ENCODE results near the gene SEC11A.
A peak's percentile ranks its signal among the peaks of the same experiment; 100 is the strongest.

The SEC11A gene

DNA sequence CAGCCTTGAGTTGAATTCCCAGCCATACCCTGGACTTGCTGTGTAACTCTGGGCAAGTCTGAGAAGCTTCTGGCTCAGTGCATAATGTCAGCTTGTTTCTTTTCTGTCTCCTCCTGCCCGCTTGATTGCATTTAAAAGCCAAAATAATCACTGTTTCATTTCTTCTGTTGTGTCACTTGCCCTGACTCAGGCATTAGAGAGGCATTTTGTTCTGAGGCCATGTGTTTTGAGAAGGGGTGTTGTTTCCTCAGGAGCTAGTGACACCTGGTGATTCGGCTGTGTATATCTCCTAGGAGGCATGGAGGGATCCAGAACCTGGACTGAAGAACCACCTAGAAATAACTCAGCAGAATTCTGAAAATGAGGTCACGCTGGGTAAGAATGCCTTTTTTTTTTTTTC, 77.8 kb downstream of the SEC11A start:
- H3K4me3 ChIP-seq (ENCODE audit: low read depth, low read length), result no peak overlapping the region
- TF ChIP-seq CTCF (IDR thresholded peaks at IDR 0.05; ENCODE audit: low read depth, low read length, missing control alignments), result peak; percentile 21
- DNase-seq (ENCODE audit: low read depth), result no peak
- in situ Hi-C loops (cut with HindIII; ENCODE audit: low sequenced_read_pairs), result no loop called here

DNA sequence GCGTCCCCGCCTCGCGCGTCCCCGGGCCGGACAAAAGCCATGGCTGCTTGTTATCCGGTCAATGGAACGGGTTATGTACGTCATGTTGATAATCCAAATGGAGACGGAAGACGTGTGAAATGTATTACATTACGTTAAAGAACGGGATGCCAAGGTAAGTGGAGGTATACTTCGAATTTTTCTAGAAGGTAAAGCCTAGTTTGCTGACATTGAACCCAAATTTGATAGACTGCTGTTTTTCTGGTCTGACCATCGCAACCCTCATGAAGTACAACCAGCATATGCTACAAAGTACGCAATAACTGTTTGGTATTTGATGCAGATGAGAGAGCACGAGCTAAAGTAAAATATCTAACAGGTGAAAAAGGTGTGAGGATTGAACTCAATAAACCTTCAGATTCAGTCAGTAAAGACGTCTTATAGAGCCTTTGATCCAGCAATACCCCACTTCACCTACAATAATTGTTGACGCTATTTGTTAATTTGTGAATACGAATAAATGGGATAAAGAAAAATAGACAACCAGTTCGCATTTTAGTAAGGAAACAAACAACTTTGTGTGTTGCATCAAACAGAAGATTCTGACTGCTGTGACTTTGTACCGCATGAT, 81.6 kb downstream of the SEC11A start:
- in situ Hi-C loops (cut with HindIII; ENCODE audit: low sequenced_read_pairs), result no loop called here
- peak overlapping the region; percentile 56 for H3K4me3 ChIP-seq (ENCODE audit: low read depth, low read length)
- TF ChIP-seq CTCF (IDR thresholded peaks at IDR 0.05; ENCODE audit: low read depth, low read length, missing control alignments), result no peak
- DNase-seq (ENCODE audit: low read depth), result no peak

DNA sequence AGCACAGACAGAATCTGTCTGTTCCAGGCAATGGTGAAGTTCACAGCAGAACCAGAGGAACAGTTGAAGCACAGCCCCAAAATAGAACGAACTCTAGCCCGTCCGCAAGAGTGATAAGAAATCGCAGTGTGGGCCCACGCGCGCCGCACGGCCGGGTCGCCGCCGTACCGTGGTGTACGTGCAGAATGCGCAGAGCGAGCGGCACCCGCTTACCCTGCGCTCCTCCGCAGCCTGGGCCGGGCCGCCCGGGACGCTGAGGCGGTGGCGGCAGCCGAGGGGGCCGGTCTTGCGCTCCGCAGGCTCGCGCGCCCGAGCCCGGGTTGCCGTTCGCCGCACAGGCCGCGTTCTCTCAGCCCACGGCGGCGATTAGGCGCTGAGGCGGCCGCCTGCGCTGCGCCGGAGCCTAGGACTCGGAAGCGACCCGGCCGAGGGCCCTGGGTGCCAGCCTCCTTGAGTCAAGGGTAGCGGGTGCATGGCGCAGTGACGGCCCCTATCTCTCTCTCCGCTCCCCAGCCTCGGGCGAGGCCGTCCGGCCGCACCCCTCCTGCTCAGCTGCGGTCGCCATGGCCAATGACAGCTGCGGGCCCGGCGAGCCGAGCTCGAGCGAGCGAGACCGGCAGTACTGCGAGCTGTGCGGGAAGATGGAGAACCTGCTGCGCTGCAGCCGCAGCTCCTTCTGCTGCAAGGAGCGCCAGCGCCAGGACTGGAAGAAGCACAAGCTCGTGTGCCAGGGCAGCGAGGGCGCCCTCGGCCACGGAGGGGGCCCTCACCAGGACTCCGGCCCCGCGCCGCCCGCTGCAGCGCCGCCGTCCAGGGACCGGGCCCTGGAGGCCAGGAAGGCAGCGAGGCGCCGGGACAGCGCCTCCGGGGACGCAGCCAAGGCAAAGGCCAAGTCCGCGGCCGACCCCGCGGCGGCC, 82.4 kb downstream of the SEC11A start:
- TF ChIP-seq CTCF (IDR thresholded peaks at IDR 0.05; ENCODE audit: low read depth, low read length, missing control alignments), result no peak
- DNase-seq (ENCODE audit: low read depth), result peak; percentile 26
- H3K4me3 ChIP-seq (ENCODE audit: low read depth, low read length), result peak overlapping the region; percentile 56
- in situ Hi-C loops (cut with HindIII; ENCODE audit: low sequenced_read_pairs), result no loop called here

- H3K4me3 ChIP-seq (ENCODE audit: low read depth, low read length), result peak overlapping the region; percentile 56
- in situ Hi-C loops (cut with HindIII; ENCODE audit: low sequenced_read_pairs), result no loop called here
- TF ChIP-seq CTCF (IDR thresholded peaks at IDR 0.05; ENCODE audit: low read depth, low read length, missing control alignments), result no peak
- no peak for DNase-seq (ENCODE audit: low read depth)
Observed at GRCh38 chr15:84631706-84632272, 84.2 kb downstream of the SEC11A start.

GRCh38 chr15:84629033-84629432, 86.9 kb downstream of the SEC11A start:
- in situ Hi-C loops (cut with HindIII; ENCODE audit: low sequenced_read_pairs), result no loop called here
- no peak for DNase-seq (ENCODE audit: low read depth)
- H3K4me3 ChIP-seq (ENCODE audit: low read depth, low read length), result no peak overlapping the region
- no peak for TF ChIP-seq CTCF (IDR thresholded peaks at IDR 0.05; ENCODE audit: low read depth, low read length, missing control alignments)

DNA sequence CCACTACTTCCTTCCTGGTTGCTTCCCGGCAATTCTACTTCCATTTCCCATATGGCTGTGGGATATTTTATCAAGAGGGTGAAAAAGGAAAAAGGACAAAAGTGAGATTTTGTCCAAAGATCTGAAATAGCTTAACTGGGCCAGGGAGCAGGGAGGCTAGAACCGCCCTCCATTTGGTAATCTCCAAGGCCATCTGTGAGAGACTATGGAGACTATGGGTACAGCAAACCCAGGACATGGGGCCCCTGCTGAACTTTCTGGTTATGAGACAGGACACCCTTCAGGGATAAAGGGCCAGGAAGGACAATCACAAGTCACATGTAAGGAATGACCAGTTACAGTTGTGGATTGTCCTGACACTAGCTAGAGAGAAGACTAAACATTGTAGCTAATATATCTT, 90.8 kb downstream of the SEC11A start:
- DNase-seq (ENCODE audit: low read depth), result no peak
- H3K4me3 ChIP-seq (ENCODE audit: low read depth, low read length), result no peak overlapping the region
- no peak for TF ChIP-seq CTCF (IDR thresholded peaks at IDR 0.05; ENCODE audit: low read depth, low read length, missing control alignments)
- in situ Hi-C loops (cut with HindIII; ENCODE audit: low sequenced_read_pairs), result no loop called here
